OCI-LY3 (cell line): Measurements from ENCODE around the gene COL4A2.

ENCODE experiments used
- H2AFZ ChIP-seq: fragments of 200-600, 300-600 bp; shearing (Covaris generic); 2 replicates; pipeline ENCODE4 v1.6.0; 2014; ENCODE audit warnings: antibody characterized with exemption, low read depth, low read length
- H3K27ac ChIP-seq: fragments of 200-600, 300-600 bp; sonication (generic); 2 replicates; pipeline ENCODE4 v1.5.1; 2014; ENCODE audit warnings: mild to moderate bottlenecking, low read length, moderate library complexity, mixed read lengths
- H3K27me3 ChIP-seq: fragments of 200-600, 300-600 bp; sonication (generic); 2 replicates; pipeline ENCODE4 v1.6.1; 2014; ENCODE audit warnings: low read depth, low read length, mixed read lengths
- H3K36me3 ChIP-seq: fragments of 200-600, 300-600 bp; sonication (generic); replicated peaks from 2 replicates; pipeline ENCODE3; 2014; ENCODE audit warnings: low read depth, low read length, mixed read lengths
- H3K4me1 ChIP-seq: fragments of 300-600, 200-600 bp; sonication (generic); 2 replicates; pipeline ENCODE4 v1.6.1; 2014; ENCODE audit warnings: low read length, mixed read lengths
- H3K4me2 ChIP-seq: fragments of 200-600, 300-600 bp; sonication (generic); 2 replicates; pipeline ENCODE4 v1.6.1; 2014; ENCODE audit warnings: low read length, mixed read lengths
- H3K4me3 ChIP-seq: fragments of 300-600, 200-600 bp; sonication (generic); 2 replicates; pipeline ENCODE4 v1.5.1; 2014; ENCODE audit warnings: antibody characterized with exemption, mild to moderate bottlenecking, low read length, moderate library complexity
- H3K79me2 ChIP-seq: fragments of 300-600, 200-600 bp; shearing (Covaris generic); 2 replicates; pipeline ENCODE4 v1.6.1; 2014; ENCODE audit warnings: mild to moderate bottlenecking, low read length, mixed read lengths
- H3K9ac ChIP-seq: fragments of 300-600, 200-600 bp; shearing (Covaris generic); 2 replicates; pipeline ENCODE4 v1.6.0; 2014; ENCODE audit warnings: mild to moderate bottlenecking, low read length, moderate library complexity
- H3K9me3 ChIP-seq: fragments of 200-600, 300-600 bp; shearing (Covaris generic); 2 replicates; pipeline ENCODE4 v1.6.1; 2014; ENCODE audit warnings: low read length, mixed read lengths; ENCODE audit not compliant: insufficient read depth
- H4K20me1 ChIP-seq: fragments of 200-600, 300-600 bp; sonication (generic); 2 replicates; pipeline ENCODE4 v1.6.1; 2016; ENCODE audit warnings: low read length, mixed read lengths; ENCODE audit not compliant: insufficient read depth
- EZH2phosphoT487 ChIP-seq: fragments of 200-600 bp; shearing (Covaris generic); IDR thresholded peaks from 2 replicates; pipeline ENCODE4 v1.6.1; 2018; ENCODE audit warnings: antibody characterized with exemption, mixed run types, low read depth
- TF ChIP-seq, protein P1 (sequence below): fragments of 200-600, 300-600 bp; sonication (generic); IDR thresholded peaks from 2 replicates; pipeline ENCODE4 v1.5.1; 2014; ENCODE audit warnings: antibody characterized with exemption, low read length, low read depth

Gene COL4A2

DNA sequence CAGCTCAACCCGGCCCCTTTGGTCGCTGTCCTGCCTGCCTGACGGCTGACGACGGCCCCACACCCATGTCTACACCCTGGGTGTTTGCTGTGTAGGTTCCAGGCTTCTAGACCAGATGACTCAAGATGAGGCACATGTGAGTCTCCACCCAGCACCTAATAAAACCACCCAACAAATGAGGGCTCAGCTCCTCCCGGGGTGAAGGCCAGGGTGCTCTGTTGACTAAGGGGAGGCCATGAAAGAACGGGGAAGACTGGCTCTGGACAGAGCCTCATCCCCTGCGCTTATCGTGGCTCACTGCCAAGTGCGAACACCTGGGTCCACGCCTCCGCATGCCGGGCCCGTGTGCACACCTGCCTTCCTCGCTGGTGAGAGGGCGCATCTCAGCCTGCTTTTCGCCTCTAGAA is 39.6 kb downstream of the COL4A2 start:
- TF ChIP-seq, protein P1, sequence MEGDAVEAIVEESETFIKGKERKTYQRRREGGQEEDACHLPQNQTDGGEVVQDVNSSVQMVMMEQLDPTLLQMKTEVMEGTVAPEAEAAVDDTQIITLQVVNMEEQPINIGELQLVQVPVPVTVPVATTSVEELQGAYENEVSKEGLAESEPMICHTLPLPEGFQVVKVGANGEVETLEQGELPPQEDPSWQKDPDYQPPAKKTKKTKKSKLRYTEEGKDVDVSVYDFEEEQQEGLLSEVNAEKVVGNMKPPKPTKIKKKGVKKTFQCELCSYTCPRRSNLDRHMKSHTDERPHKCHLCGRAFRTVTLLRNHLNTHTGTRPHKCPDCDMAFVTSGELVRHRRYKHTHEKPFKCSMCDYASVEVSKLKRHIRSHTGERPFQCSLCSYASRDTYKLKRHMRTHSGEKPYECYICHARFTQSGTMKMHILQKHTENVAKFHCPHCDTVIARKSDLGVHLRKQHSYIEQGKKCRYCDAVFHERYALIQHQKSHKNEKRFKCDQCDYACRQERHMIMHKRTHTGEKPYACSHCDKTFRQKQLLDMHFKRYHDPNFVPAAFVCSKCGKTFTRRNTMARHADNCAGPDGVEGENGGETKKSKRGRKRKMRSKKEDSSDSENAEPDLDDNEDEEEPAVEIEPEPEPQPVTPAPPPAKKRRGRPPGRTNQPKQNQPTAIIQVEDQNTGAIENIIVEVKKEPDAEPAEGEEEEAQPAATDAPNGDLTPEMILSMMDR: no peak
- TF ChIP-seq EZH2phosphoT487: no peak
- H3K27ac ChIP-seq: no peak overlapping the region
- H4K20me1 ChIP-seq: no peaks in the 10 kb centered on the region
- H3K27me3 ChIP-seq: peaks cover 44% of the 10 kb centered on the region
- no peak overlapping the region for H3K4me2 ChIP-seq
- H3K4me3 ChIP-seq: no peak overlapping the region
- no peaks in the 10 kb centered on the region for H3K4me1 ChIP-seq
- no peaks in the 10 kb centered on the region for H3K79me2 ChIP-seq
- no peak overlapping the region for H2AFZ ChIP-seq
- H3K36me3 ChIP-seq: no peaks in the 10 kb centered on the region
- no peaks in the 10 kb centered on the region for H3K9me3 ChIP-seq
- no peak overlapping the region for H3K9ac ChIP-seq

DNA sequence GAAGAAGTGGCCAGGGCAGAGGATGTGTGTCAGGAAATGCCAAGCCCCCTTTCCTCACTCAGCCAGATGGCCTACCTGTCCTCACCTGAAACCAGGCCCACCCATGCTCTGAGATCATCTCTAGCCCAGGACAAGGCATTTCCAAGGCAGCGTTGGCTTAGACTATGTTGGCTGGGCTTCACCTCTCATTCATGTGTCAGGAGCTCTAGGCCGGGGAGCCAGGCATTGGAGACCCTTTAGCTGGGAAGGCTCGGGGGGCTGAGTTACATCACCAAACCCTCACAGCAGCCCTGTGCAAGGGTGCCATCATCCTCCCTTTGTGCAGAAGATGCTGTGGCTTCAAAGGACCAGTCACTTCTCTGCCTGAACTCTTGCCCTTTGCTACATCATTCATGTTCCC is 40.0 kb downstream of the COL4A2 start:
- Histone ChIP-seq H4K20me1 (no peaks in the 10 kb centered on the region), H3K4me1 (no peaks in the 10 kb centered on the region), H3K27ac (no peak overlapping the region)

DNA sequence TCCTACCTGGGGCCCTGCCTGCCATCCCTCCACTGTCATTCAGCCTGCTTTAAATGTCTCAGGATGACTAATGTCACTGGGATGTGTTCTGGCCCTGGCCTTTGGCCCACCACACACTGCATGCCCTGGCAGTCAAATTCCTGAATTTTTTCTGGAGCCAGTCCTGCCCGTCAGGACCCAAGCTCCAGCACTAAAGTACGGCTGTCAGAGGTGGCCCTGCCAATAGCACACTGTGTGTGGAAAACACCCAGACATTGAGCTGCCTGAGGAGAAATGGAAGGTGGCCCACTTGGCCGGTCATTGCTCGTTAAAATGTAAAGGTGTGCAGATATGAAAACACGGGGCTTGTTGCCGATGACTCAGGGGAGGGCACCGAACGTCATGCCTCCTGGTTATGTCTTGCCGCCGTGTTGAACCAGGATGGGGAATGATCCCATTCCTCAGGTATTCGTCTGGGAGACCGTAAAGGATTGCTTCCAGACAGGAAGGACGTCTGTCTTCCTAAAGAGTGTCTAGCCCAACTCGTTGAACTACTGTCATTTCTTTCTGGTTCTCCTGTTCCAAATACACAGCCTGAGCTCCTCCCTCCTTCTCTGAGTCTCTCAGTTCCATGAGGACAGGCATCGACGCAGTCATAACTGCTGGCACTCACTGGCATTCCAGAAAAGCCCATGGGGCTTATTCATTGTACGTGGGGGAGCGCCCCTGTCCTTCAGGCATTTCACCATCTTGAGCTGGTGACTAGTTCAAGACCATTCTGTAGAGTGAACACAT is 40.6 kb downstream of the COL4A2 start:
- Histone ChIP-seq H3K79me2 (no peaks in the 10 kb centered on the region), H3K9me3 (no peaks in the 10 kb centered on the region), H4K20me1 (no peaks in the 10 kb centered on the region), H3K27me3 (peaks cover 41% of the 10 kb centered on the region), H3K4me3 (no peak overlapping the region), H3K4me1 (no peaks in the 10 kb centered on the region), H3K4me2 (no peak overlapping the region), H3K9ac (no peak overlapping the region), H3K36me3 (no peaks in the 10 kb centered on the region), H3K27ac (no peak overlapping the region), H2AFZ (no peak overlapping the region)
- TF ChIP-seq EZH2phosphoT487: no peak
- TF ChIP-seq, protein P1: no peak

More for the DNA sequence above, 40.0 kb downstream of the COL4A2 start:
- no peak for TF ChIP-seq EZH2phosphoT487
- TF ChIP-seq, protein P1: no peak
- Histone ChIP-seq H3K4me2 (no peak overlapping the region), H3K4me3 (no peak overlapping the region), H3K27me3 (peaks cover 44% of the 10 kb centered on the region), H3K36me3 (no peaks in the 10 kb centered on the region), H3K9ac (no peak overlapping the region), H2AFZ (no peak overlapping the region), H3K79me2 (no peaks in the 10 kb centered on the region), H3K9me3 (no peaks in the 10 kb centered on the region)

DNA sequence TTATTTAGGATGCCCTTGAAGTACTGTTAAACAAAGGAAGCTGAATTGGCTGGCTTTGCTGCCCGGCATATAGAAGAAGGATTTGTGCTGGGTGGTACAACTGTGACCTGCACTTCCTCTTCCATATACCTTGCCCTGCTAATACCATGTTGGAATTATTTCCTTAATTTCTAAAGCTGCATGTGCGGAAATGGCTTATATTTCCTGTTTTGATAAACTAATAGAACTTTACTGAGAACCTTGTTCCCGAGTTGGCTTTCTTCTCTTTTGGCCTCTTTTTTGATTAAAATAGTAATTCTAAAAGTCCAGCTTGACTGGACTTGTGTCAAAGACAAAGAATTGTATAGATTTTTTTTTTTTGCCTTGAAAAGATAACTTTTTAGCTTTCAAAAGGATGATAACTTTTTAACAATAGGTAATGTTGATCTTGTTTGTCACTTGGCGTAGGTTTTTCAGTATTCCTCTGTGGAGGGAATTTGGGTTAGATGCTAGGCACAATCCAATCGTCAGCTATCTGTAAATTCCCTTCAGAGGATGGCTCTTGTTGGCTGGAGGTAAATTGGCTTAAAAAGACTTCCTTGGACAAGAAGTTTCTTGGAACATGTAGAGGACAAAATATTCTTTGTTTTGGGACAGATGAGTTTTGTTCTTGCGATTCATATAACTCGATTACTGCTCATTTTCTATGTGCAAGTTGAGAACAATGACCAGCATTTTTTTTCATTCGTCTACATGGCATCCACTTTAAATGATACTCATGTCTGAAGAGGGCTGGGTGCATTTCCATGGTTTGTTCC is 41.4 kb downstream of the COL4A2 start:
- TF ChIP-seq EZH2phosphoT487: no peak
- TF ChIP-seq, protein P1: no peak
- H2AFZ ChIP-seq: no peak overlapping the region
- no peak overlapping the region for H3K4me3 ChIP-seq
- H3K27me3 ChIP-seq: peaks cover 35% of the 10 kb centered on the region
- H3K27ac ChIP-seq: no peak overlapping the region
- H3K79me2 ChIP-seq: no peaks in the 10 kb centered on the region
- H3K4me2 ChIP-seq: no peak overlapping the region
- no peaks in the 10 kb centered on the region for H4K20me1 ChIP-seq
- no peak overlapping the region for H3K9ac ChIP-seq
- no peaks in the 10 kb centered on the region for H3K4me1 ChIP-seq
- no peaks in the 10 kb centered on the region for H3K9me3 ChIP-seq
- H3K36me3 ChIP-seq: no peaks in the 10 kb centered on the region
